Measurements from ENCODE around the gene NME8. TPM values are rescaled to one million over a fixed set of nuclear protein-coding genes. Genes with fewer than 3 reads are reported as not detected.
"Not testable (repeated sequence)": the region's sequence is repeated elsewhere in the genome, so short reads cannot be mapped to it uniquely, and the experiment has no call there.

Gene NME8, protein sequence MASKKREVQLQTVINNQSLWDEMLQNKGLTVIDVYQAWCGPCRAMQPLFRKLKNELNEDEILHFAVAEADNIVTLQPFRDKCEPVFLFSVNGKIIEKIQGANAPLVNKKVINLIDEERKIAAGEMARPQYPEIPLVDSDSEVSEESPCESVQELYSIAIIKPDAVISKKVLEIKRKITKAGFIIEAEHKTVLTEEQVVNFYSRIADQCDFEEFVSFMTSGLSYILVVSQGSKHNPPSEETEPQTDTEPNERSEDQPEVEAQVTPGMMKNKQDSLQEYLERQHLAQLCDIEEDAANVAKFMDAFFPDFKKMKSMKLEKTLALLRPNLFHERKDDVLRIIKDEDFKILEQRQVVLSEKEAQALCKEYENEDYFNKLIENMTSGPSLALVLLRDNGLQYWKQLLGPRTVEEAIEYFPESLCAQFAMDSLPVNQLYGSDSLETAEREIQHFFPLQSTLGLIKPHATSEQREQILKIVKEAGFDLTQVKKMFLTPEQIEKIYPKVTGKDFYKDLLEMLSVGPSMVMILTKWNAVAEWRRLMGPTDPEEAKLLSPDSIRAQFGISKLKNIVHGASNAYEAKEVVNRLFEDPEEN
- total RNA-seq (2014; rRNA removed; shearing (Covaris generic)): not detected in 2 replicates

- no peak for DNase-seq (ENCODE audit: low read depth)
These were observed at the start of gene NME8 for GRCh38 chr7:37848297-37848696. TSS of gene NME8 (plus strand) at chr7:37848597. CDS start at chr7:37850267, 1,670 bp downstream.

DNA sequence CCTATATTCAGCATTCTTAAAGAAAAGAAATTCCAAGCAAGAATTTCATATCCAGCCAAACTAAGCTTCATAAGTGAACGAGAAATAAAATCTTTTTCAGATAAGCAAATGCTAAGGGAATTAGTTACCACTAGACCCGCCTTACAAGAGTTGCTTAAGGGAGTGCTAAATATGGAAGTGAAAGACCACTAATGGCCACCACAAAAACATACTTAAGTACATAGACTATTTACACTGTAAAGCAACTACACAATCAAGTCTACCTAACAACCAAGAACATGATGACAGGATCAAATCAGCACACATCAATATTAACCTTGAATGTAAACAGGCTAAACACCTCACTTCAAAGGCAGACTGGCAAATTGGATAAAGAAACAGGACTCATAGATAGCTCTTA, 42.2 kb upstream of the NME8 start:
- no peak for DNase-seq (ENCODE audit: low read depth)

DNA sequence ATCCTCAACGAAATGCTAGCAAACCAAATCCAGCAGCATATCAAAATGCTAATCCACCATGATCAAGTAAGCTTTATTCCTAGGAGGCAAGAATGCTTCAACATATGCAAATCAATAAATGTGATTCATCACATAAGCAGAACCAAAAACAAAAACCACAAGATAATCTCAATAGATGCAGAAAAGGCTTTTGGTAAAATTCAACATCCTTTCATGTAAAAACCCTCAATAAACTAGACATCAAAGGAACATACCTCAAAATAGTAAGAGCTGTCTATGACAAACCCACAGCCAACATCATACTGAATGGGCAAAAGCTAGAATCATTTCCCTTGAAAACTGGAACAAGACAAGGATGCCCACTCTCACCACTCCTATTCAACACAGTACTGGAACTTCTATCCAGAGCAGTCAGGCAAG, 36.2 kb upstream of the NME8 start:
- not testable (repeated sequence) for DNase-seq (ENCODE audit: low read depth)

- DNase-seq (ENCODE audit: low read depth): no peak
These were observed 32.6 kb upstream of the NME8 start for GRCh38 chr7:37815671-37816371.

DNA sequence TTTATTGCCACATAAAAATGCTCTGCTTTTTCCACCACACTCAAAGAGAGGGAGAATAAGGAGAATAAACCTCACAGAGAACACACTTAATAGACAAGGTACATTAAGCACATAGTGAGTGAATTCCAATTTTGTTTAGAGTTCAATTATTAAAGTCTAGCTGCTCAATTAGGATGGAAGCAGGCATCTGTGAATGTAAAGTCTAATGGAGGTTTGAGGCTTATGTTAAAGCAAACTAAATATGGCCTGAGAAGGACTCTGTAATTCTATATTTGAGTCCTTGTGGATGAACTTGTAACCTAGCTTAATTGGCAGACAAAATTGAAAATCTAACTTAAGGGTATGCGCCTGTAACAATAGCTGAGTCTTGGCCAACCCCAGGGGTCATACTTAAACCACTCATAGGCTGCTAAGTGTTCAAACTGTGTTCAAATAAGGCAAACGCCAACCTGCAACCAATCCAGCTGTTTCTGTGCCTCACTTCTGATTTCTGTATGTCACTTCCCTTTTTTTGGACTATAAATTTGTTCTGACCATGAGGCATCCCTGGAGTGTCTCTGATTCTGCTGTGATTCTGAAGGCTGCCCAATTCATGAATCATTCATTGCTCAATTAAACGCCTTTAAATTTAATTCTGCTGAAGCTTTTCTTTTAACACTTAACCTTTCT, 31.3 kb upstream of the NME8 start:
- DNase-seq (ENCODE audit: low read depth): no peak

GRCh38 chr7:37817591-37817960, 30.8 kb upstream of the NME8 start:
- no peak for DNase-seq (ENCODE audit: low read depth)

DNA sequence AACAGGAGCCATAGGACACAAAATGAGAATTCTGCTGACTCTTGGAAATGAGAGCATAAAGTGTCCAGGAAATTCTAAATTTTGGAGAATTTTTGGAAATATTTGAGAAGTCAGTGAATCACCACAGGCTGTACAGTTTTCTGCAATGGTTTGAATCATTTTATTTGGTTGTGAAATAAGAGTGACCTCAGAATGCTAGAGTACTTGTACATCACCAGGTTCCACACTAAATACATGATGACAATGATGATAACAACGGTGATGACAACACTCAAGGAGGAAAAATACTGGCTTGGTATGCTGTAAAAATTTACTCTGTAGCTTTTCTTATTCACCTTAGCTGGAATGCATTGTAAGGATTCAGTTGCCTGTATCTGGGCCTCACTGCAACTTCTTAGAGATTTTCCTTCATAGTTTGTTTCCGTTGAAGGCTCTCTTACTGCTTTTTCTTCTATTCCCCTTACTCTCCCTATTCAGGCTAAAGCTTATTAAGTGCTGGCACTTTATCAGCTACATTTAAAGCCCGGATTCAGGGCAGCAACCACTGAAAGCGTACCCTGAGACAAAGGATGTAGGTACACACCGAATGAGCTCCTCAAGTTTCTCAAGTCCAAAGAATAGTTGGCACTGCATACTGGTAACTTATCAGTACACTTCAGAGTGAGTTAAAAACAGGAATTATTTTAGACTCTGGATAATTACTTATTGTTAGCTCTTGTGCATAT, 30.2 kb upstream of the NME8 start:
- DNase-seq (ENCODE audit: low read depth): no peak

DNA sequence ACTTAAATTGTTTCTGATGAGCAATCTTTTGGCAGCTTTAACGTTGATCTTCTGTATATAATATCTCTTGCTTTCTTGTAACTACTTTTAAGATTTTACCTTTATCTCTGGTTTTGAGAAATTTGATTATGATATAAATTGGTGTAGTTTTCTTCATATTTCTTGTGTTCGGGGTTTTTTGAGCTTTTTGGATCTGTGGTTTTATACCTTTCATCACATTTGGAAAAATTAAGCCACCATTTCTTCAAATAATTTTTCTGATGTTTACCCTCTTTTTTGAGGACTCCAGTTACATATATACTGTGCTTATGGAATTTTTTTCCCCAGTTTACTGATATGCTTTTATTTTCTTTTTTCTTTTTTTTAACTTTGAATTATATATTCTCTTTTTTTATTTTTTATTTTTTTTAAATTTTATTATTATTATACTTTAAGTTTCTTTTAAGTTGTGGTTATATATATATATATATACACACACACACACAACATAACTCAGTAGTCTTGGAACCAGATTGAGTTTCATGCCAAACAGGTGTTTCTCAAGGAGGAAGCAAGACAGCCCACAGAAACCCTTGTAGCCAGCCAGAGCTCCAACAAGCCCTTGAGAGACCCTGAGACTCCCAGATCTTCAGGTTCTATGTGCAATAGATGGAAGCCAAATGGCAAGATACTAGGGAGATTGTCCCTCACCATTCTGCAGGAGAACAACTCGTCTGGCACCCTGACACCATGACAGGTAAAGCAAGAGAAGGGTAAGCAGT, 27.5 kb upstream of the NME8 start:
- no peak for DNase-seq (ENCODE audit: low read depth)

DNA sequence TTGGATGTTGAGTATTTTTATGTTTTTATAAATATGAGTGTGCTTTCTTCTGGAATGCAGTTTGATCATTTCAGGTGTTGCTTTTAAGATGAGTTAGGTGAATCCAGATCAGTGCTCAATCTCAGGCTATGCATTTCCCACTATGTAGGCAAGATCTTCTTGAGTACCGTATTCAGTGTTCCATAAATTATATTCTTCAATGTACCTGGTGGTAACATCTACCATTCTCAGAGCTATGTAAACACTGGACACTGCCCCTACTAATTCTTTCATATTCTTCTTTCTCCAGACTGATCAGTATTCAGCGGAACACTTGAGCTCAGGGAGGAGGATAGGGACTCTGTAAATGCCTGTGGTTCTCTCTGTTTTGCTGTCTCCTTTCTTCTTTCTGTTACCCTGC, 25.5 kb upstream of the NME8 start:
- DNase-seq (ENCODE audit: low read depth): no peak

- no peak for DNase-seq (ENCODE audit: low read depth)
These were observed 24.8 kb upstream of the NME8 start for GRCh38 chr7:37823557-37823956.

DNA sequence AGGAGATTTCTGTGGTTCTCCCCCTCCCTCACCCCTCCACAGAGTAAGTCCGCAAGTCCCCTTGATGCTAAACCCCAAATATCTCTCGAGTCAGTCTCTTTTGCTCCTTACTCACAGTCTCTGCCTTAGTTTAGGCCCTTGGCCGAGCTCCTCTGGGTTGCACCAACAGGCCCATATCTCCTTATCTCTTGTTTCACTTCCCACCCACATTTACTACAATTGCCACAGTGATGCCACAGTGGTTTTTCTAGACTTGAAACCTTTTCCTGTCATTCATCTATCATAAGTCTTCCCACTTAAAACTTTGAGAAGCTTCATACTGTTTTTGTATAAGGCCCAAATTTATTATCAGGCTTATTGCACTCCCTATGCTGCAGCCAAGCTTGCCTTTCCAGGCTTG, 23.4 kb upstream of the NME8 start:
- no peak for DNase-seq (ENCODE audit: low read depth)

- no peak for DNase-seq (ENCODE audit: low read depth)
These were observed 21.6 kb upstream of the NME8 start for GRCh38 chr7:37826825-37827224.

- DNase-seq (ENCODE audit: low read depth): no peak
These were observed 17.2 kb upstream of the NME8 start for GRCh38 chr7:37831244-37831643.

DNA sequence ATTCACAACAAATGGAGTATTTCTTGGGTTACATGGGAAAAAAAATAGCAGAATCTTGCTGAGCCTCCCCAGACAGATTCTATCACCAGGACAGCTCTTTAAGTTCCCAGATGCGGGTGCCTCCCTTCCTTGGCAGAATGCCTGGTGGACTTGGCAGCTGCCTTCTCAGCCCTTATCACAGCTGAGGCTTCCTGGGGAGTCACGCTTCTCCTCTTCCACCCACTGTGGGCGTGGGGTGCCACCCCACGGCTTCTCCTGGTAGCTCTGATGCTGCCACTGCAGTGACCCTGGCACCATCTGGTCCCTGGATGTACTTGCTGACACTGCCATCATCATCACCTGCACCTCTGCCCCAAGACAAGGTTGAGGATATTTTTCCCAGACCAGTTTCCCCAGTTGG, 16.2 kb upstream of the NME8 start:
- peak; percentile 41 for DNase-seq (ENCODE audit: low read depth)

- DNase-seq (ENCODE audit: low read depth): peak; percentile 47
These were observed 15.1 kb upstream of the NME8 start for GRCh38 chr7:37833107-37833817.

DNA sequence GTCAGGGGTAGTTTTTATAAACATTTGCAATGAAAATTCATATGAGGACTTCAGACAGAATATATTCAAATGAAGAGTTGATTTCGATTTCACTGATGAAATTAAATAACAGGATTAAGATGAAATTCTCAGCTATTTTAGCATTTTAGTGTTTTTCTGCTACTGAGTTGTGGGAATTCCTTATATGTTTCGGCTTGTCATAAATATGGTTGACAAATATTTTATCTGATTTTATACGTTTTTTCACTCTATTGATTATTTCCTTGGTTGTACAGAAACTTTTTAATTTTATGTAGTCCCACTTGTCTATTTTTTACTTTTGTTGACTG, 14.6 kb upstream of the NME8 start:
- DNase-seq (ENCODE audit: low read depth): no peak

DNA sequence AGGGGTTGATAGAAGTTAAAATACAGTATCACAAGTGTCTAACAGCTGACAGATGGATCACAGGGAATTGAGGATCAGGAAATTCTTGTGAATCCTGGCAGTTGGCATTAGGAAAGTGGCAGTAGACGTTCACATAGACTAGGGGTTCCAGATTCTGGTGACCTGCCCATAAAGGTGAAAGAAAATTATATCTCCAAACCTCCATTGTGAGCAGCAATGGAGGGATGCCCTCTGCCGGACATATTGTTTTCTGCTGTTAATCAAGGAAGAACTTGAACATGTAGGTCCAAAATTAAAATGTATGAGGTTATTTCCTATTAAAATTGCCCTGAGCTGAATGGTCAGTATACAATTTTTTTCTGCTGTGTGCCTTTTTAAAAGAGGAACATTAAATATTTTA, 5.1 kb downstream of the NME8 start:
- peak; percentile 5 for DNase-seq (ENCODE audit: low read depth)

GRCh38 chr7:37882086-37882485, 33.7 kb downstream of the NME8 start:
- DNase-seq (ENCODE audit: low read depth): no peak

DNA sequence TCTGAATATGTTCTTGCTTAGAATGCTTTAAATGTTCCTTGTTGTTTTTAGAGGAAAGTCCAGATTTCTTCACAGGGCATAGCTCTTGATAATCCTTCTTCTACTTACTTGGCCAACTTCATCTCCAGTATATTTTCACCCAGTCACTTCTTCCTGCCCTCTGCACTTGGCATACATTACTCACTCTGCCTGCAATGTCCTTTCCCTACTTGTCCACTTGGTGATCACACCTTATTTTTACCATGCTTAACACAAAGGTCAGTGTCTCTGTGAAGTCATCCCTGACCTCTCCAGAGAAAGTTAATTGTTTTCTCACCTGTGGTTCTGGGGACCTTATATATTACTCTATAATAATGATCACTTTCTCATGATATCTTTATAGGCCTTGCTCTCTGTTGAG, 45.0 kb downstream of the NME8 start:
- no peak for DNase-seq (ENCODE audit: low read depth)

- DNase-seq (ENCODE audit: low read depth): no peak
These were observed 46.3 kb downstream of the NME8 start for GRCh38 chr7:37894671-37895070.

Data from M059J (cell line).